IPS-20b (cell line): ENCODE results near the gene CLDN4.

Experiments
- H3K27ac ChIP-seq: one replicate; pipeline ENCODE4 v1.5.1; 2013; ENCODE audit warnings: low read length
- H3K27me3 ChIP-seq: 2 replicates; pipeline ENCODE4 v1.6.1; 2013; ENCODE audit warnings: mild to moderate bottlenecking, low read length, inconsistent platforms; ENCODE audit not compliant: insufficient read depth
- H3K36me3 ChIP-seq: 2 replicates; pipeline ENCODE4 v1.6.1; 2013; ENCODE audit warnings: low read depth, mild to moderate bottlenecking, inconsistent platforms, low read length, moderate library complexity; ENCODE audit not compliant: insufficient read depth
- H3K4me1 ChIP-seq: 2 replicates; pipeline ENCODE4 v1.6.1; 2013; ENCODE audit warnings: mild to moderate bottlenecking, control low read depth, inconsistent platforms, low read length, moderate library complexity; ENCODE audit not compliant: insufficient read depth
- H3K4me3 ChIP-seq: 2 replicates; pipeline ENCODE4 v1.5.1; 2013; ENCODE audit warnings: mild to moderate bottlenecking, low read length, inconsistent platforms
- H3K9ac ChIP-seq: 2 replicates; pipeline ENCODE4 v1.6.1; 2013; ENCODE audit warnings: low read depth, mild to moderate bottlenecking, inconsistent platforms, low read length, moderate library complexity
- H3K9me3 ChIP-seq: 2 replicates; pipeline ENCODE4 v1.6.1; 2013; ENCODE audit warnings: mild to moderate bottlenecking, low read depth, low read length, inconsistent platforms; ENCODE audit not compliant: insufficient read depth

Gene CLDN4

DNA sequence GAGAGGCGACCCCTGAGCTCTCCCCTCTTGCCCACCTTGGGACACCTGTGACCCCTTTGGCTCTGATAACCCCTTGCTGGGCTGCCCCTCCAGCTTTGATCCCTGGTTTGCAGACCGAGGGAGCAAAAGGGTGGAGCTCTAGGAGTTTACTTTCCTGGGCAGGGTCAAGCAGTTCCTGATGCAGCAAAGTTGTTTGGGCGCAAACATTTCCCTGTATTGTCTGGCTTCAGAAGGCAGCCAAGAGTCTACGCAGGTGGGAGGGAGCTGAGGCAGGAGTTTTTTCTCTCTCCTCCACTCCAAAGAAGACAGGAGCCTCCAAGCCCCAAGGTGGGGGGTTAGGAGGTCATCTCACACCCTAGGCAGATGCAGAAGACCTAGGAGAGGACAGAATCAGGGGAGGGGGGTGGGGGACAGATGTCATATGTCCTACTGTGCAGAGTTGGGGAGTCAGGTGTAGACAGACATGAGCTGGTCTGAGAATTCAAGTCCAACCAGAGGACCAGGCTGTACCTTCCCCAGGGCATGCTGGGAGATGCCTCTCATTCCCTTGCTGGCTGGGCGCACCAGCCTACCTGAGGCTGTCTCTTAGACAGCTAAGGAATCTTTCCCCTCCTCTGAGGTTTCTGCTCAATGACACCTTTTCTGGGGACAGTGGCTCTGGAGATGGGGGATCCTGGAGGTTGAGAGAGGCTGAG is 50.7 kb downstream of the CLDN4 start:
- Histone ChIP-seq H3K9ac (no peak overlapping the region), H3K27ac (no peak overlapping the region), H3K4me3 (no peak overlapping the region), H3K27me3 (peaks cover under 1% of the 10 kb centered on the region; the same call in 1 of the 2 replicates), H3K9me3 (no peaks in the 10 kb centered on the region), H3K36me3 (no peaks in the 10 kb centered on the region), H3K4me1 (no peaks in the 10 kb centered on the region)

- Histone ChIP-seq H3K9ac (no peak overlapping the region), H3K36me3 (no peaks in the 10 kb centered on the region), H3K9me3 (no peaks in the 10 kb centered on the region), H3K4me1 (no peaks in the 10 kb centered on the region), H3K27ac (no peak overlapping the region), H3K4me3 (no peak overlapping the region), H3K27me3 (peaks cover 6% of the 10 kb centered on the region)
These were observed 51.2 kb downstream of the CLDN4 start for GRCh38 chr7:73882047-73882402.
